Right ventricle myocardium inferior (tissue), 1 donor: ENCODE data around the gene PRR14. TPM values are rescaled to one million over a fixed set of nuclear protein-coding genes. Genes with fewer than 3 reads are reported as not detected.
A peak's percentile ranks its signal among the peaks of the same experiment; 100 is the strongest.
"Not testable (repeated sequence)": the region's sequence is repeated elsewhere in the genome, so short reads cannot be mapped to it uniquely, and the experiment has no call there.

Experiments used
- ATAC-seq: fragments of 200-7000 bp; cut with Tn5 transposase; one replicate; pipeline ENCODE4 v1.9.1; 2020; ENCODE audit warnings: mild to moderate bottlenecking, moderate library complexity
- DNase-seq: peaks from one replicate; pipeline ENCODE4 v3.0.0; 2021; ENCODE audit errors: missing footprints
- intact Hi-C: fragments of 100-400 bp; cut with DNase I; formaldehyde crosslinking; loops from one replicate; pipeline ENCODE4 v1.11.0; 2022
- total RNA-seq: library from RNA; stranded (reverse); fragmentation: NEBNext Ultra II Directional; extraction: Animal tissue kit (Norgen Biotek cat#: 25700); gene quantifications from one replicate; pipeline ENCODE4 v1.2.1, GENCODE V29; 2021
- donor health status: DM: no; HTN: yes; CAD: no; lungs with severe emphysema.

PRR14 gene
- total RNA-seq, 1 donor from 2014 or later, result 18.2 TPM

- intact Hi-C loops, result no loop called here
- no peak for DNase-seq
- ATAC-seq, result no peak
Measured at GRCh38 chr16:30669903-30670824, 19.4 kb downstream of the PRR14 start.

GRCh38 chr16:30675143-30675542 lies 24.4 kb downstream of the PRR14 start:
- intact Hi-C loops, result no loop called here
- DNase-seq (no peak), ATAC-seq (no peak)

- no peak for ATAC-seq
- no peak for DNase-seq
- intact Hi-C loops, result no loop called here
Measured at GRCh38 chr16:30677931-30678585, 27.3 kb downstream of the PRR14 start.

- no peak for ATAC-seq
- intact Hi-C loops, result no loop called here
Measured at GRCh38 chr16:30678586-30678970, 27.8 kb downstream of the PRR14 start.

GRCh38 chr16:30680326-30680725 lies 29.6 kb downstream of the PRR14 start:
- intact Hi-C loops, result no loop called here
- no peak for ATAC-seq
- DNase-seq, result no peak

More at GRCh38 chr16:30678586-30678970, 27.8 kb downstream of the PRR14 start:
- no peak for DNase-seq

- no peak for ATAC-seq
- no peak for DNase-seq
- intact Hi-C loops, result no loop called here
Measured at GRCh38 chr16:30688701-30689100, 37.9 kb downstream of the PRR14 start.

- DNase-seq (no peak), ATAC-seq (no peak)
- intact Hi-C loops, result loop anchor here (5.0 kb wide), 1 partner anchor 105 kb away; the partner anchor contains the start of gene ZNF785
Measured at GRCh38 chr16:30691907-30692306, 41.1 kb downstream of the PRR14 start.

- ATAC-seq, result no peak
- no peak for DNase-seq
- intact Hi-C loops, result loop anchor here (5.0 kb wide), 1 partner anchor 105 kb away; the partner anchor contains the start of gene ZNF785
Measured at GRCh38 chr16:30692396-30693064, 41.8 kb downstream of the PRR14 start.

GRCh38 chr16:30694926-30695693 lies 44.4 kb downstream of the PRR14 start:
- no peak for DNase-seq
- intact Hi-C loops, result loop anchor here (5.0 kb wide), 2 partner anchors 33 to 108 kb away; partner anchors contain the start of gene ZNF785
- no peak for ATAC-seq

- ATAC-seq, DNase-seq: not testable (repeated sequence)
- intact Hi-C loops, result loop anchor here (5.0 kb wide), 1 partner anchor 34 kb away; no protein-coding TSS in a partner anchor
Measured at GRCh38 chr16:30696646-30697045, 45.9 kb downstream of the PRR14 start.

GRCh38 chr16:30697264-30698138 lies 46.7 kb downstream of the PRR14 start:
- ATAC-seq (peak; percentile 95), DNase-seq (peak; percentile 100)
- intact Hi-C loops, result loop anchor here (1.0 to 5.0 kb wide), 3 partner anchors 35 to 225 kb away; no protein-coding TSS in a partner anchor

- ATAC-seq (peak; percentile 91), DNase-seq (peak; percentile 96)
- intact Hi-C loops, result loop anchor here (1.0 to 5.0 kb wide), 3 partner anchors 36 to 224 kb away; no protein-coding TSS in a partner anchor
Measured at GRCh38 chr16:30698139-30698815, 47.5 kb downstream of the PRR14 start.

GRCh38 chr16:30698816-30699614 lies 48.3 kb downstream of the PRR14 start, which contains the start of gene SRCAP:
SRCAP (plus strand) TSS chr16:30699171; CDS start chr16:30700825, 1,654 bp downstream.
- ATAC-seq, result peak; percentile 80
- intact Hi-C loops, result loop anchor here (1.0 to 5.0 kb wide), 3 partner anchors 37 to 223 kb away; no protein-coding TSS in a partner anchor
- peak; percentile 92 for DNase-seq

- DNase-seq (no peak), ATAC-seq (no peak)
- intact Hi-C loops, result loop anchor here (2.0 to 5.0 kb wide), 2 partner anchors 37 to 65 kb away; no protein-coding TSS in a partner anchor
Measured at GRCh38 chr16:30699615-30700099, 48.9 kb downstream of the PRR14 start.

- DNase-seq (no peak), ATAC-seq (no peak)
- intact Hi-C loops, result no loop called here
Measured at GRCh38 chr16:30700491-30700890, 49.7 kb downstream of the PRR14 start.

- intact Hi-C loops, result no loop called here
Measured at GRCh38 chr16:30700971-30701370, 50.2 kb downstream of the PRR14 start.

More at GRCh38 chr16:30700971-30701370, 50.2 kb downstream of the PRR14 start:
- ATAC-seq, result no peak
- no peak for DNase-seq
